GM18517 (cell line): Measurements from ENCODE around the gene ASPSCR1.

Experiments used
- ATAC-seq: cut with Tn5 transposase; IDR thresholded peaks from one replicate; pipeline ENCODE4 v1.9.1; 2021; ENCODE audit warnings: mild to moderate bottlenecking, moderate library complexity; ENCODE audit not compliant: unreplicated experiment

The ASPSCR1 gene

DNA sequence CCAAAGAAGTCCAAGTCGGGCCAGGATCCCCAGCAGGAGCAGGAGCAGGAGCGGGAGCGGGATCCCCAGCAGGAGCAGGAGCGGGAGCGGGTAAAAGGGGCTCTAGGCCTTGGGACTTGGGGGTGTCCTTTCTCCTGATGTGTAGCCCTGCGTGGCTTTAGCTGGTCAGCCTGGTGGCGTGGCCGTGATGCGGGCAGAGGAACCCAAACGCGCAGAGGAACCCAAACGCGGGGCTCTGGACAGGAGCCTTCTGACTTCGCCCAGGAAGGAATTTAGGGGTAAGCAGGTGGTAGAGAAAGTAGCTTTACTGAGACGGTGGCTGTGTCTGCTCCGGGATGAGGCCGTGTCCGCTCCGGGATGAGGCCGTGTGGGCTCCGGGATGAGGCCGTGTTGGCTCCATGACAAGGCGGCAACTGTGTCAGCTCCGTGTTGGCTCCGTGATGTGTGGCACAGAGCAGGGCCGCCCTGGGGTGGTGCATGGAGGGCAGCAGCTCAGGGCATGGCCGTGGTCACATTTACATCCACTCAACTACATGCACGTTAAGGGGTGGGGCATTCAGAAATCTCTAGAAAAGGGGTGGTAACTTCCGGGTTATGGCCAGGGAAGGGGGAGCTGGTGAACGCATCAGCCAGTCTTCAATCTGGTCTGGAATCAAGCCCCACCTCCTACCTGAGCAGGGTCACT, 19.5 kb downstream of the ASPSCR1 start:
- ATAC-seq = no peak

DNA sequence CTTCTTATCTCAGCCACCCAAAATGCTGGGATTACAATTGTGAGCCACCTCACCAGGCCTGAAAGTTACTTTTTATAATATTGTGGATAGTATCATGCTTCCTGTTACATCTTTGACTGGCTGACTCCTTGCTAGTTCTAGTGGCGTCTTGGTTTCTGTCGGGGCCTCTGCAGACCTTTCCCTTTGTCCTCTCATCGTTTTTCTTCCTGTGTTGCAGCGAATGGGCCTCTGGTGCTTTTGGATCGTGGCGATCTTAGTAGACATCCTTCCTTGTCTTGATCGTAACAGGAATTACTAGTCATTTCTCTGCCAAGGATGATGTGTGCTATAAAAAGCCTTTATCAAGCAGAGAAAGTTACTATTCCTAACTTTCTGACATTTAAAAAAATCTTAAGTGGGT, 20.8 kb downstream of the ASPSCR1 start:
- no peak for ATAC-seq

DNA sequence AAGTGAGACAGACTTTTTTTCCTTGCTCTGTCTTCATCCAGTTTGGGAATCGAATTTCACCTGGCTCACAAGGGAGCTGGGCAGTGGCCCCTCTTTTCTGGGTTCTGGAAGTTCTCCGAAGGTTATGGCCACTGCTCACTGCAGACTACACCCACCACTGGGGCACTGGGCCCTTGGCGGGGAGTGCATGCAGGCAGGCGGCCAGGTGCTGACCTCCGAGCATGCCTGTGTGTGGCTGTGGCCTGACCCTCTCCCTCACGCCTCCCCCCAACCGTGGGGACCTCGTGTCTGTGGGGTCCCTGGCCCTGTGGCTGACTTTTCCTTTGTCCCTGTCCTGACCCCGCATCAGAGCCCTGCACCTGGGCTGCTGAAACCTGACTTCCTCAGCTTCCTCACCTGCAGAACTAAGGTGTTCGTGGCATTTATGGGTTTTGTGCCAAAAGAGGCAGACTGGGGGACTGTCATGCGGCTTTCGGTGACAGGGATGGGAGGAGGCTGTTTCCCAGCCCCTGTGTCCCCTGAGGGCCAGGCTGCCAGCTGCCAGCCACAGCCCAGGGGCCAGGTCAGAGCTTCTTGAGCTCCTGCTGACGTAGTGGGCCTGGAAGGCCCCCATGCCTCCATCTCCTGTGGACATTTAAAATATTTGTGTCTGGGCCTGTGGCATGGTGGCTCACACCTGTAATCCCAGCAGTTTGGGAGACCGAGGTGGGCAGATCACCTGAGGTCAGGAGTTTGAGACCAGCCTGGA, 21.4 kb downstream of the ASPSCR1 start:
- no peak for ATAC-seq

DNA sequence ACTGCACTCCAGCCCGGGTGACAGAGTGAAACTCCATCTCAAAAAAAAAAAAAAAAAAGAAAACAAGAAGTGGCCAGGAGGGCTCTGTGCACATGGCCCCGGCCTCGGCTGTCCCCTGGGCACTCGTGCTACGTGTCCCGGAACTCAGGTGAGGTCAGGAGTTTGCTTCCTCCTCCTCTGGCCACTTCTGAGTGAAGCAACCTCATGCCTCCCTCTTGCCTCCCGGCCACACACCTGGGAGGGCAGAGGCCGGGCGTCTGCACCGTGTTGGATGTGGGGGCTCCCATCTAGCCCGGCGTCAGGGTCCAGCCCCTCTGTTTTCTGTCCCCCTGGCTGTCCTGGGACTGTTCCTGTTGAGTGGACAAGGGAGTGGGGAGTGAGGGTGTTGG, 22.2 kb downstream of the ASPSCR1 start:
- ATAC-seq = no peak

DNA sequence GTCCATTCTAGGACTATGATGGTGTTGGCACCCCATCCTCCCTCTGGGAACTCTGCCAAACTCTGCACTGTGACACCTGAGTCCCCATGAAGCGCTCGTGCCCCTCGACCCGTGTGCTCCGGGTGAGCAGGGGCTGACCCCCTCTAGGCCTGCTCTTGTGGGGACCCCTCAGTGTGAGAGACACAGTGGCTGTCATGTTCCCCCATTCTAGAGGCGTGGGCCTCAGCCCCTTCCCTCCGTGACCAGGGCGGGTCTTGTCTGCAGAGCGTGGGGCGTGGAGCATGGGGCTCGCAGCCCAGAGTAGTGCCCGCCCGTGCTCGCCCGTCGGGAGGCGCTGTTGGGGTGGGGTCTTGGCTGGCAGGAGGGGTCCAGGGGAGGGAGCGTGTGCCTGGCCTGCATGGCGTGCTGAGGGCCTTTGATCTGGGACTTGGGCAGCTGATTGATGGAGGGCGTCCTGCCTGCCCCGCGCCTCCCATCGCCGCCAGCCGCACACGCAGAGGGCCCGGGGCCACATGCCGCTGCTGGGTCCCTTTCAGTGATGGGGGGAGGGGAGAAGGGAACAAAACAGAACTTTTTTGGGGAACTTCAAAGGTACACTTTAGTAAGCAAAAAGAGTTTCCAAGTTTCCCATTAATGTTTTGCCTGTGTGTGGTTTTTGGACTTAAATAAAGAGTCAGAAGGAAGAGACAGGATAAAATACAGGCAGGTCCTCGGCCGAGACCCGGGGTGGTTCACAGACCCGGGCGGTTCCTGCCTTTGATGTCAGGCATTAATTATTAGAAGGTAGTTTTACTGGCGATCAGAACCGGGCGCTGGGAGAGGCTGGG, 22.8 kb downstream of the ASPSCR1 start:
- ATAC-seq = no peak

DNA sequence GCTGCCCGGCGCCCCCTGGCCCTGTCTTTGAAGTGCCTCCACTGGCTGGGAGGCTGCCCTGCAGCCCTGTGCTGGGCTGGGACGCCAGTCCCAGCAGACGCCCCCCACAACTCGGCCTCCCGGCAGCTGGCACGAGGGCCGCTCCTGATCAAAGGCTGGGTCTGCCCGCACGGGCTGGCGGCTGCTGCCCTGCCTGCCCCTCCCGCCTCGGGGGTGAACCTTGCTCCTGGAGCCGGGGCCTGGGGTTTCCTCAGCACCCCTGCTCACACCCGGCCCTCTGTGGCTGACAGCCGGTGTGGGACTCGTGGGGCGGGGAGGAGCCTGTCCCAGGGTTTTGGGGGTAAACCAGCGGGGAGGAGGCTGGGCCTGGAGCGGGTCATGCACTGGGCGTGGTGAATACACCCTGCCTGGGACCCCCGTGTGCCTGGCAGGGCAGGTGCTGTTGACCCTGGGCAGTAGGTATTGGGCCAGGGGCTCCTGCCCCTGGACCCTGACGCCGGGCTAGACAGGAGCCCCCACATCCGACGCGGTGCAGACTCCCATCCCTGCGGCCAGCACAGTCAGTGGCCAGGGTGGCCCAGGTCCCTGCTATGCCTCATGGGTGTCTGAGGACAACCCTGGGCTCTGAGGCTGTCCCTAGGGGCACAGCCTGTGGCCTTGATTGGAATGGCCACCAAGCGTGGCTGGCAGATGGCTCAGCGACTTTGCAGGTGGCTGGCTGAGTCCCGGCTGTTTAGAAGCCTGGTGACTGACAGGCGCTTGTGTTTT, 23.6 kb downstream of the ASPSCR1 start:
- ATAC-seq = no peak

DNA sequence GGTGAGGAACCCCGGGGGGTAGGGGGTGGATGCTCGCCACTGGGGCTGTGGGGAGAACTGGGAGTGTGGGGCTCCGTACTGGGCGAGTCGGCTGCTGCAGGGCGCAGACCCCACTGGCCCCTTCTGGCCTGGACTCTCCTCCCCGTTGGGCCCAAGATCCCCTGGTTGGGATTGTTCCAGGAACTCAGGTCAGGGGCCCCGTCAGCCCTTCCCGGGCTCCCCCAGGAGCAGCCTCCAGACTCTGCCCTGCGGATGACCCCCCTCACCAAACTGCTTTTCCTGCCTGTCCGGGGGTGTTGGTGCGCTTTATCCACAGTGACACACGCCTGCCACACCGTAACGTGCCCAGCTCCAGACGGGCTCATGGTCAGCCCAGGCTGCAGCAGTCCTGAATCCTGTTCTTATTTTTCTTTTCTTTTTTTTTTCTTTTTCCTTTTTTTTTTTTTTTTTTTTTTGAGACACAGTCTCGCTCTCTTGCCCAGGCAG, 24.2 kb downstream of the ASPSCR1 start:
- no peak for ATAC-seq

DNA sequence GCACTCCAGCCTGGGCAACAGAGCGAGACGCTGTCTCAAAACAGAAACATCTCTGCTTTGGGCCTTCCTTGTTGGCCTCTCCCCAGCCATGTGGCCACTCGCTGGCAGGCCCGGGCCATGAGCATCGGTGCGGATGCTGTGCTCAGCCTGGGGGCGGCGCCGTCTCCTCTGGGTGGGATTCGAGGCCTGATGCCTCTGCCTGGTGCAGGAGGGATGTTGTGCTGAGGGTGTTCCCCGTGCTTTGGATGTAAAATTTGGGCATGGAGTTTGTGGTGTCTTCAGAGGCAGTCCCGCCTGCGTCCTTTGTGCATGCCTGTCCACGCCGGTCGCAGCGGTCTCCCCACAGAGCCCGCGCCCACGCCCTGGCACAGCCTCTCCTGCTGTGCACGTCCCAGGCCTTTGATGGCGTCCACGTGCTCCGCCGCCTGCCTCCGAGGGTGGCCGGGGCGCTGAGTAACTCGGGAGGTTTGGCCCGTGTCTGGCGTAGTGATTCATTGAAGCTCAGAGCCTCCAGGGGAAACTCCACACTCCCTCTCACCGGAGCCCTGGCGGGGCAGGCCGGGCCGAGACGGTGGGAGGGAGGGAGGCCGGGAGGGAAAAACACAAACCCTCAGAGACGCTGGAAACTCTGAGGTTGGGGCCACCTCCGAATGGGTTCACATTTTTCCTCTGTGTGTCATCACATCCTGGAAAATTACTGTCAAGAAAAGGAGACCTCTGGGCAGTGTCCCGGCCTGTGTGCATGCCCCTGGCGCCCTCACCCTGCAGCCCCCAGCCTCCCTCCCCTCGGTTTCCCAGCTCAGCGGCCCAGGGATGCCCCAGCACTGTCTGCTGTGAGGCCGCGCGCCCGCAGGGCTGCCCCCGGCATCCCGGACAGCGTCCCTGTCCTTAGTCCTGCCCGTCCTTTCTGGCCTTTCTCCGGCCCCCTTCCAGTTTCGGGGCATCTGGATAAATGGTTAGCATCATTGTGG, 26.3 kb downstream of the ASPSCR1 start:
- ATAC-seq = no peak

DNA sequence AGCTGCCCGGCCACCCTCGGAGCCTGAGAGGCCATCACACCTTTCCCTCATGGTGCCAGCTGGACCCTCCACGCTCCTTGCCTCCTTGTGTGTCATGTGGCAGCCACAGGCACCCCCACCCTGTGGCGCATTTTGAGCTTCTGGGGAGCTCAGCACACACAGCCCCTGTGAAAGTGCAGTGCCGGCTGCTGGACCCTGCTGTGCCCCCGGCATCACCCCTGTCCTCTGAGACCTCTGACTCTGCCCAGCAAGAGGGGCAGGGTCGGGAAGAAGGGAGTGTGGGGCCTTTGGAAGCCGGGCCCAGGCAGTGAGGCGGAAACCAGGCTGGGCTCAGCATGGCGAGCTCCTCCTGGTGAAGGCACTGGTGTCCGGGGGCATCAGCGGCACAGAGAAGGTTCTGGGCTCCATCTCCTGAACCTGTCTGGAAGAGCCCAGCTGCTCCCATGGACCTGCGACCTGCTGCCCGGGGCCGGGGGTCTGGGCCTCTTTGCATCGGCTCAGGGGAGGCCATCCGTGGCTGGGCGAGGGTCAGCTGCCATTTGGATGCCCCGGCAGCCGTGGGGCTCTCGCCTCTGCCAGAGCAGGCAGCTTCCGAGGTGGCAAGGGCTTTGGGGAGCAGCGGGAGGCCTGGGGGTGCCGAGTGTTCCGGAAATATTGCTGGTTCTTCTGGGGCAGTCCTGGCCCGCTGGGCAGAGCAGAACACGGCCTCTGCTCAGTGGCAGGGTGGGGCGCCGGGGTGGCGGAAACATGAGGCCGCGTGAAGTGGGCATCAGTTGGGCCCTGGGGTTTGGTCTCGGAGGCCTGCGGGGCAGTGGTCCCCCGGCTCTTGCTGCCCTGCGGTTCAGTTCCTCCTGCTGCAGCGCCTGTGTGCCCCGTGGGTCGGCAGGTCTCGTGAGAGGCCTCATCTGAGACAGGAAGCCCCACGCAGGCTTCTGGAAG, 27.4 kb downstream of the ASPSCR1 start:
- no peak for ATAC-seq

DNA sequence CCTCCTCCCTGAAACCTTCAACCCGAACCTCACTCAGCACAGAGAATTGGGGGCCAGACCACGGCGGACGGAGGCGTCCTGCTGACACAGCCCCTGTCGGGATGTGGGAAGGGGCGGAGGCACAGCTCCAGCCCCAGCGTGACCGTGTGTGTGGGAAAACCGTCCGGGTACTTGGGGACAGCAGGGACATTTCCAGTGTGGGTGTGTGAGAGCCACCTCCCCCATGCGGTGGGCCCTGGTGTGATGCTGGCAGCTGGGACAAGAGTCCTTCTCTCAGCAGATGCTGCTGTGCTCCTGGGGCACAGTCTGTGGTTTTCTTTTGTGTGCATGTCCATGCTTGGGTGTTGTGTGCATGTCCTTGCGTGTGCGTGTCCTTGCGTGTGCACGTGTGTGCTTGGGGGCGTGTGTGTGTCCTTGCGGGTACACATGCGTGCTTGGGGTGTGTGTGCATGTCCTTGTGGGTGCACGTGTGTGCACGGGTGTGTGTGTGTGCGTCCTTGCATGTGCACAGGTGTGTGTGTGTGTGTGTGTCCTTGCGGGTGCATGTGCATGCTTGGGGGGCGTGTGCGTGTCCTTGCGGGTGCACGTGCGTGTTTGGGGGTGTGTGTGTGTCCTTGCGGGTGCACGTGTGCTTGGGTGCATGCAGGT, 28.4 kb downstream of the ASPSCR1 start:
- no peak for ATAC-seq

DNA sequence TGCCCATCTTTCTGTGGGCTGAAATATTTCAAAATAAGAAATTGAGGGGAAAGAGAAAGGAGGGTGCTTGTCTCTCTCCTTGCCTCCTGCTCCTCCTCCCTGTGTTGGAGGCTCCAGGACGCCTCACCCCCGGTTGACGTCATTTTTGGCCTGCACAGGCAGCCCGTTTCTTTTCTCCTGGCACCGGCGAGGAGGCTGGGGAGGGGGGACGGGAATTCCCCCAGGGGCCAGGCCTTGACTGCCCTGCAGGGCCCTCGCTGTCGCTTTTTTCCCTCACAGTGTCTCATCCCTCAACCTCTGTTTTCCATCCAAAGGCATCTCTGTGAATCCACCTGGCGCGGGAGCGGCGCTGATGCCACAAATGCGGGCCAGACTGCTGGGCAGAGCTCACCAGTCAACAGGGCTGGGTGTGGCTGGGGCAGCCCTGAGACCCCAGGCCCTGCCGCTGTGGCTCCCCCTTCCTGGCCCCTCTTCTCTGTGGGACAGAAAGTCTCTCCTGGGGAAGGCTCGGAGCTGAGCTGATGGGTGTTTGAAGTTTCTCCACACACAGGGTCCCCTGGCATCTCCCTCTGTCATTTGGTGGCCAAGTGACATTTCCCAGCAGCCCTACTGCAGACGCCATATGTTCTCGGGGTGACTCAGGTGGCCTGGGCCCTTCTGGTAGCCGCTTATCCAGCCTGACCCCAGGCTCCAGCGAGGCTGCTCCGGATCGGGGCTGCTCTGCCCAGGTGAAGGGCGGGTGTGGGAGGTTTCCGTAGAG, 29.2 kb downstream of the ASPSCR1 start:
- ATAC-seq = no peak

DNA sequence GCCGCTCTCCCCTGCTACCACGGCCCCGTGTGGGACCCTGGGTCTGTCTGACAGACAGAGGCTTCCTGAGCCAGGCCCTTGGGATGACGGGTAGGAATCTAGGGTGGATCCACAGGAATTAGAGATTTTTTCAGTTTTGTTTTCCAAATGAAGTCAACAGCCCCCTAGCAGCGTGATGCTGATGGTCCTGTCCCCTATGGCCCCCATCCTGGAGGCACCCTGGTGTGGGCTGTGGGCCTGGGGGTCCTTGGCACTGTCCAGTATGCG, 29.7 kb downstream of the ASPSCR1 start:
- ATAC-seq = no peak

DNA sequence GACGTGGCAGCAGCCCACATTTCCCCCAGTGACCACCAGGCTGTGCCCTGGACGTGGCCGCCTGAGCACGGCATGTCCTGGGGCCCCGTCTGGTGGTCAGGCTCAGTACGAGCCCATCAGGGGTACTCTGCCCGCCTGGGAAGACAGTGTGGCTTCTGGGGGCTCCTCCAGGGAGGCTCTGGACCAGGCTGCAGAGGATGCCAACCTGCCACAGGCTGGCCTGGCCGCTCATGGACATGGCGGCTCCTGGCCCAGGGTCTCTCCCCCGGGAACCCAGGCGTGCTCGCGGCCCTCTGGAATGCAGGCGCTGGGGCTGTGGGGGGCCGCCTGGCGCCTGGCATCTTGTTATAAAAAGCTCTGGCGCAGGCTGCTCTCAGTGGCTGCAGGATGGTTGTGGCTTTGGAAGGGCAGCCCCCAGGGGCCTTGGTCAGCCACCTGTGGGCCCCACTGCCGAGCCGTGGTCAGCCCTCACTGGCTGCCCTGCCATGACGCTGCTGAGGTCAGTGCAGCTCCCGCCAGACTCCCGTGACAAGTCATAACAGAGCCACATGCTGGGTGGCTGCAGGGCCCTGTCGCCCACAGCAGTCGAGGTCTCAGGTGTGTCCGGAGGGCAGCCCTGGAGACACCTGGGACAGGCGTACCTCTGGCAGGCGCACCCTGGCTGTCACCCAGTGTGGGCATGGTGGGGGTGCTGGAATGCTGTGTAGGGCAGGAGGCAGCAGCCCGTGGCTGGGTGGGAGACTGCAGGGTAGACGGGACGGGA, 30.2 kb downstream of the ASPSCR1 start:
- no peak for ATAC-seq

DNA sequence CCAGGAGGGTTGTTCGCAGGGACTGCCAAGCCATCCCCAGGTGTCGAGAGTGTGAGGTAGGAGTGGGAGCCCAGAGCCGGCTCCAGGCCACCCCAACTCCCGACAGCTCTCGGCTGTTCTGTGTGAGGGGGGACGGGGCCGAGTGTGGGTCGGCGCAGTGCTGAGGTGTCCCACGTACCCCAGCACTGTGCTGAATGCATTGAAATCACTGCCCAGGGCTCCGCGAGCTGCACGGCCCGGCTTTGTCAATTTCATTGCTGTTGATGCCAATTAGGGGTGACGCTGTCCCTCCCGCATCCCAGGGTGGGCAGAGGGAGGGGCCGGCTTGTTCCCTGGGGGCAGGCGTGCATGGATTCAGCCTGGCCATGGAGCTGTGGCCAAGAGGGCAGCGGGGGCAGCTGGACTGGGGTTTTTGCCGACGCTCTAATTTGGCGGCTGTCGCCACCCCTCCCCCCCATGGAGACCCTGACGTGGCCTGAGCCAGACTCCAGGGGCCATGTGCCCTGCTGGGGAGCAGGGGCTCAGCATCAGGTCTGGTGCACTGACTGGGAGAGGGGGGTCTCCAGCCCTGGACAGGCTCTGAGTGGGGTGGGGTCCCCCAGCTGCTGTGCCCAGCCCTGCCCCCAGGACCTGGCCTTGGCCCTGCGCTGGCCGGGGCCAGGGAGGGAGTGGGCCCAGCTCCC, 31.0 kb downstream of the ASPSCR1 start:
- ATAC-seq = no peak

DNA sequence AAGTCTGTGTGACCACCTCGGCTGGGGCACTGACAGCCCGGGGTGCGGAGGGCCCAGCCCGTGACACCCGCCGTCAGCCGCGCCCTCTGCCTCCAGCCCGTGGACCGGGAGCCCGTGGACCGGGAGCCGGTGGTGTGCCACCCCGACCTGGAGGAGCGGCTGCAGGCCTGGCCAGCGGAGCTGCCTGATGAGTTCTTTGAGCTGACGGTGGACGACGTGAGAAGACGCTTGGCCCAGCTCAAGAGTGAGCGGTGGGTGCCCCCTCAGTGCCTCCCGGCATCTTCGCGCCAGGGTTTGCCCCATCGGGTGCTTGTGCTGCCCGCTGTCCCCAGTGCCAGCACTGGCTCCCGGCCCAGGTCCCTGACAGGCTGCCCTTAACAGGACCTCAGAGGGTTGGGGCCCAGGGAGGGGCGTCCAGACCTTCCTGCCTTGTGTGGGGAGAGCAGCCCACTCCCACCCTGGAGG, 31.5 kb downstream of the ASPSCR1 start:
- no peak for ATAC-seq

DNA sequence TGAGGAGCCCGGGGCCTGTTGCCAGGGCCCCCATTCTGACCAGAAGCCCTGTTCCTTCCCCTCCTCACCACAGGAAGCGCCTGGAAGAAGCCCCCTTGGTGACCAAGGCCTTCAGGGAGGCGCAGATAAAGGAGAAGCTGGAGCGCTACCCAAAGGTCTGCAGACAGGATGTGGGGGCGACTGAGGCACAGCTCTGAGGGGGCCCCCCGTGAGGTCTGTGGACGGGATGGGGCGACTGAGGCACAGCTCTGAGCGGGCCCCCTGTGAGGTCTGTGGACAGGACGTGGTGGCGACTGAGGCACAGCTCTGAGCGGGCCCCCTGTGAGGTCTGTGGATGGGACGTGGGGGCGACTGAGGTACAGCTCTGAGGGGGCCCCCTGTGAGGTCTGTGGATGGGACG, 32.0 kb downstream of the ASPSCR1 start:
- ATAC-seq = no peak
